Osteoblast (primary cell): ENCODE results near the gene TMEM54. TPM values are rescaled to one million over a fixed set of nuclear protein-coding genes. Genes with fewer than 3 reads are reported as not detected.

Experiments
- DNase-seq: peaks from one replicate; pipeline ENCODE4 v3.0.0; 2011; ENCODE audit warnings: low spot score, mixed read lengths; ENCODE audit not compliant: insufficient read length; ENCODE audit errors: missing footprints
- H2AFZ ChIP-seq: 2 replicates; pipeline ENCODE4 v1.6.0; 2011; ENCODE audit warnings: mild to moderate bottlenecking, low read length
- H3K27ac ChIP-seq: 2 replicates; pipeline ENCODE4 v1.5.1; 2011; ENCODE audit warnings: mild to moderate bottlenecking, low read depth, low read length, moderate library complexity
- H3K27me3 ChIP-seq: 2 replicates; pipeline ENCODE4 v1.6.0; 2012; ENCODE audit warnings: mild to moderate bottlenecking, control low read depth, inconsistent platforms, low read length, moderate library complexity; ENCODE audit not compliant: insufficient read depth
- H3K36me3 ChIP-seq: 2 replicates; pipeline ENCODE4 v1.5.1; 2011; ENCODE audit warnings: mild to moderate bottlenecking, low read length, control low read depth, moderate library complexity; ENCODE audit not compliant: insufficient read depth
- H3K4me1 ChIP-seq: 2 replicates; pipeline ENCODE4 v1.5.1; 2011; ENCODE audit warnings: mild to moderate bottlenecking, low read length, control low read depth, moderate library complexity; ENCODE audit not compliant: insufficient read depth
- H3K4me2 ChIP-seq: 2 replicates; pipeline ENCODE4 v1.6.0; 2011; ENCODE audit warnings: mild to moderate bottlenecking, low read length; ENCODE audit not compliant: insufficient read depth
- H3K4me3 ChIP-seq: fragments of 200-600 bp; sonication (generic); 3 replicates; pipeline ENCODE4 v1.5.1; 2012; ENCODE audit warnings: mild to moderate bottlenecking, low read length, inconsistent platforms; ENCODE audit not compliant: insufficient read depth
- H3K79me2 ChIP-seq: 2 replicates; pipeline ENCODE4 v1.6.0; 2012; ENCODE audit warnings: mild to moderate bottlenecking, low read length, control low read depth, inconsistent platforms; ENCODE audit not compliant: insufficient read depth
- H3K9me3 ChIP-seq: 2 replicates; pipeline ENCODE4 v1.5.1; 2011; ENCODE audit warnings: low read depth, low read length, control low read depth
- H4K20me1 ChIP-seq: 2 replicates; pipeline ENCODE4 v1.6.0; 2012; ENCODE audit warnings: mild to moderate bottlenecking, low read length, control low read depth; ENCODE audit not compliant: insufficient read depth
- total RNA-seq: library from RNA; depleted of rRNA; stranded (reverse); fragments of >200 nt; gene quantifications from 2 replicates; pipeline ENCODE4 v1.2.3, GENCODE V29; 2012
- TF ChIP-seq, protein P1 (sequence below): IDR thresholded peaks from 2 replicates; pipeline ENCODE4 v1.5.1; 2011; ENCODE audit warnings: mild to moderate bottlenecking, low read depth, low read length, moderate library complexity; ENCODE audit errors: extremely low read depth

The TMEM54 gene
- total RNA-seq, 1 donor, result 22.4 TPM

GRCh38 chr1:32937061-32937460 is 35.9 kb upstream of the TMEM54 start:
- no peaks in the 10 kb centered on the region for H3K27me3 ChIP-seq
- H3K4me3 ChIP-seq, result no peak overlapping the region
- no peak overlapping the region for H3K27ac ChIP-seq
- H3K9me3 ChIP-seq, result no peaks in the 10 kb centered on the region
- H3K36me3 ChIP-seq, result peaks cover 26% of the 10 kb centered on the region
- no peak overlapping the region for H3K4me2 ChIP-seq
- DNase-seq, result no peak
- no peak overlapping the region for H2AFZ ChIP-seq
- TF ChIP-seq, protein P1, sequence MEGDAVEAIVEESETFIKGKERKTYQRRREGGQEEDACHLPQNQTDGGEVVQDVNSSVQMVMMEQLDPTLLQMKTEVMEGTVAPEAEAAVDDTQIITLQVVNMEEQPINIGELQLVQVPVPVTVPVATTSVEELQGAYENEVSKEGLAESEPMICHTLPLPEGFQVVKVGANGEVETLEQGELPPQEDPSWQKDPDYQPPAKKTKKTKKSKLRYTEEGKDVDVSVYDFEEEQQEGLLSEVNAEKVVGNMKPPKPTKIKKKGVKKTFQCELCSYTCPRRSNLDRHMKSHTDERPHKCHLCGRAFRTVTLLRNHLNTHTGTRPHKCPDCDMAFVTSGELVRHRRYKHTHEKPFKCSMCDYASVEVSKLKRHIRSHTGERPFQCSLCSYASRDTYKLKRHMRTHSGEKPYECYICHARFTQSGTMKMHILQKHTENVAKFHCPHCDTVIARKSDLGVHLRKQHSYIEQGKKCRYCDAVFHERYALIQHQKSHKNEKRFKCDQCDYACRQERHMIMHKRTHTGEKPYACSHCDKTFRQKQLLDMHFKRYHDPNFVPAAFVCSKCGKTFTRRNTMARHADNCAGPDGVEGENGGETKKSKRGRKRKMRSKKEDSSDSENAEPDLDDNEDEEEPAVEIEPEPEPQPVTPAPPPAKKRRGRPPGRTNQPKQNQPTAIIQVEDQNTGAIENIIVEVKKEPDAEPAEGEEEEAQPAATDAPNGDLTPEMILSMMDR, result no peak
- H3K79me2 ChIP-seq, result no peaks in the 10 kb centered on the region
- H4K20me1 ChIP-seq, result peaks cover 7% of the 10 kb centered on the region
- peaks cover 20% of the 10 kb centered on the region for H3K4me1 ChIP-seq

DNA sequence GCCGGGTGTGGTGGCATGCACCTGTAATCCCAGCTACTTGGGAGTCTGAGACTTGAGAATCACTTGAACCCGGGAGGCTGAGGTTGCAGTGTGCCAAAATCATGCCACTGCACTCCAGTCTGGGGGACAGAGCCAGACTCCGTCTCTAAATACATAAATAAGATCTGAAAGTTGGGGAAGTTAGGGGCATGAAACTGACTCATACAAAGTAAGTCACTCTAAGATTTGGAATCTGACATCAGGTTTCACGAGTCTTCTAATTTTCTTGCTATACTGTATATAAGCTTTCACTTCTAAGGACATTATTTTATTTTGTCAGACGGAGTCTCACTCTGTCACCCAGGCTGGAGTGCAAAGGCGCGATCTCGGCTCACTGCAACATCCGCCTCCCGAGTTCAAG is 33.3 kb upstream of the TMEM54 start:
- H3K4me2 ChIP-seq, result no peak overlapping the region
- no peak overlapping the region for H3K4me3 ChIP-seq
- TF ChIP-seq, protein P1, result no peak
- H2AFZ ChIP-seq, result no peak overlapping the region
- peaks cover 23% of the 10 kb centered on the region for H3K36me3 ChIP-seq
- H3K27ac ChIP-seq, result no peak overlapping the region
- H3K9me3 ChIP-seq, result no peaks in the 10 kb centered on the region
- peaks cover 3% of the 10 kb centered on the region for H3K4me1 ChIP-seq
- H3K27me3 ChIP-seq, result no peaks in the 10 kb centered on the region
- DNase-seq, result no peak
- no peaks in the 10 kb centered on the region for H4K20me1 ChIP-seq
- no peaks in the 10 kb centered on the region for H3K79me2 ChIP-seq

DNA sequence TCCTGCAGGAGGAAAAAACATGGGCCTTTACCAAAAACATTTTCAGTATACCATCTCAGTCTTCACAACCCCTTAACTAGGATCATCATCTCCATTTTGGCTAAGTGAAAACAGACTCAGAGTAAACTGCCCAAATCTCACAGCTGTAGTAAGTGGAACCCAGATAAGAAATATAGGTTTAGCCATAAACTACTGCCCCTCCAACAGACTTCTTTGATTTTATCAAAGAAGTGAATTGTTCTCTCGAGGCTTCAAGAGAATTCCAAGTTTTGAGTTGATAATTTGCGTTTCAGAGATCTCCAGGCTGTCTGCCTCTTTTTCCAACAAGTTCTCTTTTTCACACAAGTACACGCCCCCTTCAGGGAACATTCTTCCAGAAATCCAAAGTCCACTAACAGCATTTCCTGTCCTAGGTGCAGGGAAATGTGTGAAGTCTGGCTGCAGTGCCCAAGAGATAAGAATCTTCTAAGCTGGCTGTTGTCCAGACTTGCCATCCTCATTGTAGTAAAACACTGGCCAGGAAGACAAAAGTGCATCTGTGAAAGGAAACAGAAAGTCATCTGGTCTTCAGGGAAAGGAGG is 32.6 kb upstream of the TMEM54 start:
- no peak for DNase-seq
- Histone ChIP-seq H3K4me1 (no peaks in the 10 kb centered on the region), H3K79me2 (no peaks in the 10 kb centered on the region), H3K4me2 (no peak overlapping the region), H3K27me3 (no peaks in the 10 kb centered on the region), H3K9me3 (no peaks in the 10 kb centered on the region), H3K4me3 (no peak overlapping the region), H2AFZ (no peak overlapping the region), H3K36me3 (peaks cover 23% of the 10 kb centered on the region), H3K27ac (peak overlapping the region; percentile 7), H4K20me1 (no peaks in the 10 kb centered on the region)
- TF ChIP-seq, protein P1, result no peak

DNA sequence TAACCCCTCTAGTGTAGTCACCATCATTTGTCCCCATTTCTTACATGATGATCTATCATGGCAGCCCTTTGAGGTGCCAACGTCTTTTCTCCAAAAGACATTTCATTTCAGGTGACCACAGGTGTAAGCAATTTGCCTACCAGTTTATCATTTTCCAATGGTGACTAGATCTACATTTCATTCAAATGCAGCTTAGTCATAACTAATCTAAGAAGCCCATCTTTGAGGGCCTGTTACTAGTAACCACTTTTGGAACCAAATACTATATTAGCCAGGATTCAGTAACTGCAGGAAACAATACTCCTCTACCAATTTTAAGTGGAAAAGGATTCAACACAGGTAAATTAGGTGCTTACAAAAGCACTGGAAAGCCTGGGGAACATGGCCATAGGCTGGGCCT is 30.6 kb upstream of the TMEM54 start:
- Histone ChIP-seq H3K4me2 (no peak overlapping the region), H3K27ac (no peak overlapping the region), H3K9me3 (no peaks in the 10 kb centered on the region), H4K20me1 (no peaks in the 10 kb centered on the region), H3K36me3 (peaks cover 4% of the 10 kb centered on the region), H3K4me1 (no peaks in the 10 kb centered on the region), H3K27me3 (no peaks in the 10 kb centered on the region), H2AFZ (no peak overlapping the region), H3K4me3 (no peak overlapping the region), H3K79me2 (no peaks in the 10 kb centered on the region)
- DNase-seq, result no peak
- TF ChIP-seq, protein P1, result no peak
